HG02588 (cell line): ENCODE measurements around the gene ATP6V0C.

Source experiments
- ATAC-seq: cut with Tn5 transposase; IDR thresholded peaks from one replicate; pipeline ENCODE4 v1.9.1; 2021; ENCODE audit warnings: mild to moderate bottlenecking, moderate library complexity; ENCODE audit not compliant: unreplicated experiment

Gene ATP6V0C

DNA sequence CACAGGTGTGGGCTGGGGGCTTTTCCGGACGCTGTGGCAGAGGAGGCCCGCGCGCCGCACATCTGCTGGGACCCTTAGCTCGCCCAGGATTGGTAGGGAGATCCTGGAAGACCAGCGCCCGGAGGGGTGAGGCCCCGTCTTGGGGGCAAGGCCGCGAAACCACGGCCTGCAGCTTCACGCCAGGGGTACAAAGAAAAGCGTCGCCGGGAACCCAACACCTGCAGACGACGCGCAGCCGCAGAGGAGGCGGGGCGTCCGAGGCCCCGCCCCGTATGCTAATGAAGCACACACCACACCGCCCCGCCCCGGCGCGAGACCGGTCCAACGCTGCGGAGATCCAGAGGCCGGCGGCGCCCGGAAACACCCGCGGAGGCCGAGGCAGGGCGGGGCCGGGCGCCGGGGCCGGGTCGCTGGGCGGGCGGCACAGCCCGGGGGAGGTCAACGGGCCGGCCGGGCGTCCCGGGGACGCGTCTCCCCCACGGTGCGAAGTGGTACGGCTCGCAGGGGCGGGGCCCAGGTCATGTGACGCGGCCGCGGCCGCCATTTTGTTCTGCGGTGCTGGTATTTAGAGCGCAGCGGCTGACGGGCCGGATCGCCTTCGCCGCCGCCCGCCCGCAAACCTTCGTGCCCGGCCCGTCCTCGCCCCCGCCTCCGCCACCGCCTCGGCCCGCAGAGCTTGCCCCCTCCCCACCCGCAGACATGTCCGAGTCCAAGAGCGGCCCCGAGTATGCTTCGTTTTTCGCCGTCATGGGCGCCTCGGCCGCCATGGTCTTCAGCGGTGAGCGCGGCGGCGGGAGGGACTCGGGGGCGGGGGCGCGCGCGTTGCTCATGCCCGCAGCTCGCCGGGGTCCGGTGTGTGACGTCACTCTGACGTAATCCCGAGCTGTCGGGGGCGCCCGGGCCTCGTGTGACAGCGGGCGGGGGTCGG lies at the start of gene ATP6V0C:
ATP6V0C (plus strand) TSS at position 548 of the 928 bp plus-strand sequence; CDS start at position 700, 152 bp downstream.
- peak; percentile 72 for ATAC-seq

DNA sequence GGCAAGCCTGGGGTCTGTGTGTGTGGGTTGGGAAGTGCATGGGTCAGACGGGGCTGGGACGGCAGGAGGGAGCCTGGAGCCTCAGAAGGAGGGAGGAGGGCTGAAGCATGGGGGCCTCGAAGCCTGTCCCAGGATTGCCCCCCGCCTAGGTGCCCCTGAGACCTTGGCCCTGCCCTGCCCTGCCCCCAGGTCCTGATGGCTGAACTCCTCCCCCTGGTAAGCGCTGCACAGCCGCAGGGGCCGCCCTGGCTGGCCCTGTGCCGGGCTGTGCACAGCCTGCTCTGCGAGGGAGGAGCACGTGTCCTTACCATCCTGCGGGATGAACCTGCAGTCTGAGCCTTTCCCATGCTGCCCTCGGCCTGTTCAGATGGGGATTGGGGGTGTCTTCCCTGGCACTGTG lies 49.4 kb upstream of the ATP6V0C start:
- ATAC-seq = no peak

DNA sequence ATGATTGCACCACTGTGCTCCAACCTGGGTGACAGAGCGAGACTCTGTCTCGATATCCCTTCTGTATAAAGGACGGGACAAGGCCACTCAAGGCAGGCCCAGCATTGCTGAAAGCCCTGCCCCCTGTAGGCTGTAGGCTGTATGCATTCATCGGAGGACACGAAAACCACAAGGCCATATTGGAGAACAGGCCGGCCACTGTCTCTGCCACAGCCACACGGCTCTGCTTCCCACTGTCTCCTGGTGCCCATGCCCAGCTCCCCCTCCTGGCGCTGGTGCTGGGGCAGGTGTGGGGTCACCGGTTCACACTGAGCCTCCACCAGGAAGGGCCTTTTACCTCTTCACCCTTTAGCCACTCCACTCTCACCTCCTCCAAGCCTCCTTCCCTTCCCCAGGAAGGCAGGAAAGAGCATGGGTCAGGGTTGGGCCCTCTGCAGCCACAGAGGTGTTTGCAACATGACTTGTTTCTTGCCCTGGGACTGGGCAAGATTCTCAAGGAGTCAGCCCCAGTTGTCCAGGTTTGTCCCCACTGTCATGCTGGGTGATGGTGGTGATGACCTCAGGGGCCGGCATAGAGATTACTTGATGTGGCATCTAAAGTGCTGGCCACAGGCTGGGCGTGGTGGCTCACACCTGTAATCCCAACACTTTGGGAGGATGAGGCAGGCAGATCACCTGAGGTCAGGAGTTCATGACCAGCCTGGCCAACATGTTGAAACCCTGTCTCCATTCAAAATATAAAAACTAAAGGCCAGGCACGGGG lies 47.9 kb upstream of the ATP6V0C start:
- no peak for ATAC-seq

DNA sequence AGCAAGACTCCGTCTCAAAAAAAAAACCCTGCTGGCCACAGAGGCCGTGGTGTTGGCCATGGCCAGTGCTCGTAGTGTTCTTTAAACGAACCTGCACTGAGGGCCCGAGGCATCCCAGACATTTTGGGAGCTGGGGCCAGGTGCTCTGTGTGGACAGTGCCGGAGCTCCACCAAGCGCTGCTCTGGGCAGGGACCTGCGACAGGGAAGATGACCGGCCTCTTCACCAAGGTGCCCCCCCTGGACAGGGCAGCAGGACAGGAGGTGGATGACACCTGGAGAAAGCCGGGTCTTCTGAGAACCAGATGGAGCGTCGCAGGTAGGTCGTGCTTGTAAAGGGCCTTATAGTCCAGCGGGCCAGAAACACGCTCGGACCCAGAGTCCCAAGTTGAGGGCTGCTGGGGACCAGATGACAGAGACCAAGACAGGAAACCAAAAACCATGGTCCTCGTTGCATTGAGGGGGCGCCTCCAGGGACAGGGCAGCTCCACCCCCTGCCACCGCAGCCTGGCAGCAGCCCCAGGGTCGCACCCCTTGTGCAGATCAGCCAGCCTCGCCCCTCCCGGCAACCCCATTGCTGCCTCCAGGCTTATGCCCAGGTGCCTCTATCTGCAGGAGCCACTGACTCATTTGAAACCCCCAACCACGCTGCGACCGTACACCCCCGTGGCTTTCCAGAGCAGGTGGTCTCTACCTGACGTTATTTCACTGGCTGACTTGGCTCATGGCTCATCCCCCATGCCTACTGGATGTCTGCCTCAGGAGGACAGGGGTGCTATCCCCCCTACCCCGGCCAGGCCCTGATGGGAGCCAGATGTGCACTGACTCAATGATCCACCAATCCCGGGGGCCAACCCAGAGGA lies 46.9 kb upstream of the ATP6V0C start:
- ATAC-seq = no peak

DNA sequence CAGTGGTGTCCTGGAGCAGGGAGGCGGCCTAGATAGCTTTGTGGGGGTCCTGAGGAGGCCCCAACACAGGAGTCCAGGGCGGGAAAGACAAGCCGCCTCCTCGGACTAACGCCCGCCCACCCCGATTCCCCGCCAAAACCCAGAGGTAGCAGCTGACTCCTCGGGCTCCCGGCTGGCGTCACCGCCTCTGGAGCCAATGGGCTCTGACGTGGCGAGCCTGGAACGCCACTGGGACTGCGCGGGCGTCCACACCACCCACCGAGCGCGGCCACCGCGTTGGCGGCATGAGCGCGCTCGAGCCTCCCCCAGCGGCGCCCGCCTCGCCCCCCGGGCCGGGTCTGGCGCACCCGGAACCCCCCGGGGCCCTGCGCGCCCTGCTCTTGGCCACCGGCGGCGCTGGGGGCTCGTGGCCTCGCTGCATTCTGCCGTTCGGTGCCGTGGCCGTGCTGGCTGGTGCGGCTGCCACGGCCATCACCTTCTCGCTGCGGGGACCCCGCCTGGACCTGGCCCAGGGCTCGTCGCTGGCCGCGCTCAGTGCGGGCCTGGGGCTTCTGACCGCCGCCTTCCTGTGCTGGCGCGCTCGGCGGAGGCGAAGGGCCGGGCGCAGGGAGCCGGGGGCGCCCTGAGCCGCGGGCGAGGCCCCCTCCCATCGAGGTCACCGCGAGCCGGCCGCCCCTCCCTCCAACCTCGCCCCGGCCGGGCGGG lies 46.1 kb upstream of the ATP6V0C start:
- ATAC-seq = no peak

DNA sequence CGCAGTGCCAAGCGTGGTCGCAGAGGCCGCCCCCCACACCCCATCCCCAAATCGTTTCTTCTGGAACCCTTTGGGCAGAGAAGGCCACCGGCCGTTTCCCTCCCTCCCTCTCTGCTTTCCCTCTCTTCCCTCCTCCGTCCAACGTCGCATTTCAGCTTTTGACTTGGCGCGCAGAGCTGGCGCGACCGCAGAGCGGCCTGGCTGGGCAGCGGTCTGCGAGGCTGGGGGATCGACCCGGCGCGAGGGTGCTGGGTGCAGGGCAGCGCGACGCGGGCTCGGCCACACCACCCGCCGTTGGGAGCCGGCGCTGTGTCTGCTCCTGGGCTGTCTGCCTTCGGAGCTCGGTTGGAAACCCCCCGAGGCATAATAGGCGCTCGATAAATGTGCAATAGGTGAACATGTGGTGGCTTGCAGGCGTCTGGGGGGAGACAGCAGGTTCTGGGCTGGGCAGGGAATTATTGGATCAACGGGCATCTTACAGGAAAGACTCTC lies 45.5 kb upstream of the ATP6V0C start:
- ATAC-seq = no peak

DNA sequence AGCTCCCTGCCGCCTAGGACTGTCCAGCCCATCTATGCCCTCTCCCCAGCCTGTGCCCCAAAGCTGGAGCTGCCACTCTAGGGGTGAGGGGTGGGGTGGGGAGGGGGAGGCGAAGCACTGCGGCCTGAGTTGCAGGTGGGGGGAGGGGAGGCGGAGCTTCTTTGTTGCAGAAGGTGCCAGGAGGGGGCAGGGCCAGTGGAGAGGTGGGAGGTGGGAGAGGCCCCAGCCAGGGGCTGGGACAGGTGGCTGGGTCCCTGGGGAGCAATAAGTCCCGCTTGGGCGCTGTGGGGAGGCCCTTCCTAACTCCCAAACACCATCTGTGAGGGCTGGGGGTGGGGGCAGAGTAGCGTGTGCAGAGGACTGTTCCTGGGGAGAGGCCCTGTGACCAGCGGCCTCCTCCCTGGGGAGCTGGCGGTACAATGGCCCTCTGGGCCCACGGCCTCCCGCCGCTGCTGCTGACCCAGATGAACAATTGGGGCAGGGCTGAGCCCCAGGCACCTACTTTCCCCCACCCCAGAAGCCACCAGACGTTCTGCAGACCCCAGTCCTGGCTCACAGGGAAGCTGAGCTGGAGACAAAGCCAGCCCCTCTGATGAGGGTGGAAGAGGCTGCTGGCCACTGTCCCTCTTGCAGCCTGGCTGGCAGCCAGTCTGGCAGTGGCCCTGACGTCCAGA lies 44.9 kb upstream of the ATP6V0C start:
- no peak for ATAC-seq

DNA sequence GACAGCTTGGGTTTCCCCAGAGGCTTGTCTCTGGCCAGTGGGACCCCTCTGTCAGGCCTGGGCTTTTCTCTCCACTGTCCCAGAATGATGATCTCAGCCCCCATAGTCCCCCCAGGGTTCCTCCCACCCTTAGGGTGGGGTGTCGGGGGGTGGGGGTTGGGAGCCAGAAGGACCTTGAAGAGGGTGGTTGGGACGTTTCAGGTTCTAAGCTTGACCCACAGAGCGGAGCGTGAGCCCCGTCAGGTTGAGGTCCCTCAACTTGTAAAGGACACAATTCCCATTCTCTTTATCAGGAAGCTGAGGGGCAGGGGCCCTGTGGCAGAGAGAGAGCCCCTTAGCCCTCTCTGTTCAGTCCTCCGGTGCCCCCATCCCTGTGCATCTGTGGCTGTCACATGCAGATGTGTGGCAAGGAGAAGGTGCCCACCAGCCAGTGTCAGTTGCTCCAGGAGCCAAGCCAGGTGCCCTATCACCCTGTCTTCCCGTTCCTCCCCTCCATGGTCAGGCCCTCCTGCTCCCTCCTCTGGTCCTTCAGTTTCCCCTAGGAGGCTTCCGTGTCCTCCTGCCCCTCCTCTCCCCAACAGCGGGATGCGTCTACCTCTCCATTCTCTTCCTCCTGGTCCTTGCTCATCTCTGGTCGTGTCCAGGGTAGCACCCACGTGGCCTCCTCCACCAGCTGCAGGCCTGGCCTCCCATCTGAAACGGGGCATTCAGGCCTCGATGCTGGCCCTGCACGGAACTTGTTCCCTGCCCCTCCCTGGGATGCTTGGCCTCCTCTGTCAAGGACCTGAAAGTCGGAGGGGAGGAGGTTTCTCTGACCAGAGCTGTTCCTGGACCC lies 44.1 kb upstream of the ATP6V0C start:
- ATAC-seq = no peak

DNA sequence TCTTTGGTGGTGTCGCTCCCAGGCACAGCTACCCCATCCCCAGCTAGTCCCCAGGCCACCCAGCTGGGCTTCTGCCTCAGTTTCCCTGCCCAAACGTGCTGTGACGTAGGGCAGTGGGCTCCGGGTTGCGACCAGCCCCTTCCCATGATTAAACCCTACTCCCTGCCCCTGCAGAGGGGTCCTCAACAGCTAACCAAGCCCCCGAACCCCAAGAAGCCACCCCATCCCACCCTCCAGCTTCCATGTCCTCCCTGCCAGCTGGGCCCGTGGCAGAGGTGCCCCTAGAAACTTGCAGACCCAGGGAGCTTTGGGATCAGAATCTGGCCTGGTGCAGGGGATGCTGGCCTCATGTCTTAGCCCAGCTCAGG lies 43.5 kb upstream of the ATP6V0C start:
- ATAC-seq = no peak

DNA sequence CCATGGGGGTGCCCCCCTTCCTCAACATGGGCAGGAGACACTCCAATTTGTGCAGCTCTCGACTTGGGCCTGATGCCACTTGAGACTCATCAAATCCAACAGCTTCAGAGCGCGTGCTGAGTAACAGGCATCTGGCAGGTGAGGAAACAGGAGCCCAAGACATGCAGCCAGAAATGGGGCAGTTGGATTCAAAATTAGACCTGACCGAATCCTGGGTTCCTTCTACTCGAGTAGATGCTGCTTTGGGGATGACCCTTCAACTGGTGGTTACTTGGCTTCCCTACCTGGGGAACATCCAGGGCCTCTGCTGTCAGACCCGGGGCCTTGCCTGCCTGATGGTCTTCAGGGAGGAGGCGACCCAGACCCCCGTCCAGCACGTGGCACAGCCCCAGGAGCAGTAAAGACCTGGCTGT lies 43.1 kb upstream of the ATP6V0C start:
- ATAC-seq = no peak

DNA sequence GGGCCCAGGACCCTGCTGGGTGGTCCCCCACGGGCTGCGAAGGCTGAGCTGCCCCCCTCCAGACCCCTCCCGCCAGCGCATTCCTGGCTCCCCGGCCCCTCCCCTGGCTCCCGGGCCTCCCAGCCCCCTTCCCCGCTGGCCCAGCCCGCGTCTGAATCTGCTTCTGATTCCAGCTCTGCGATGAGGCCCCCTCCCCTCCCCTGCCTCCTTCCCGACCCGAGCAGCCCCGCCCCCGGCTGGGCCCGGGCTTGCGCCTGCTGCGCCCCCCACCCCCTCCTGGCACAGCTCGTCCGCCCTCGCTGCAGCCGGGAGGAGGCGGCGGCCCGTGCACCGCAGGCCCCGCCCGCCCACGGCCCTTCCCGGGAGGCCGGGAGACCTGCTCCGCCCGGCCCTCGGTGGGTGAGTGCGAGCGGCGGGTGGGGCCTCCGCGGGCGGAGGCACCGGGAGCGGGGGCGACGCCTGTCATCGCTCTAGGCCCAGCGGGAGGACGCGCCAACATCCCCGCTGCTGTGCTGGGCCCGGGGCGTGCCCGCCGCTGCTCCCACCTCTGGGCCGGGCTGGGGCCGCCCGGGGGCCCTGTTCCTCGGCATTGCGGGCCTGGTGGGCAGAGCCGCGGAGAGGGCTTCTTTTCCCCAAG lies 42.6 kb upstream of the ATP6V0C start, which contains the start of gene NTN3:
NTN3 (plus strand) TSS at position 282 of the 637 bp plus-strand sequence. CDS start 405 bp downstream, outside the sequence.
- no peak for ATAC-seq

DNA sequence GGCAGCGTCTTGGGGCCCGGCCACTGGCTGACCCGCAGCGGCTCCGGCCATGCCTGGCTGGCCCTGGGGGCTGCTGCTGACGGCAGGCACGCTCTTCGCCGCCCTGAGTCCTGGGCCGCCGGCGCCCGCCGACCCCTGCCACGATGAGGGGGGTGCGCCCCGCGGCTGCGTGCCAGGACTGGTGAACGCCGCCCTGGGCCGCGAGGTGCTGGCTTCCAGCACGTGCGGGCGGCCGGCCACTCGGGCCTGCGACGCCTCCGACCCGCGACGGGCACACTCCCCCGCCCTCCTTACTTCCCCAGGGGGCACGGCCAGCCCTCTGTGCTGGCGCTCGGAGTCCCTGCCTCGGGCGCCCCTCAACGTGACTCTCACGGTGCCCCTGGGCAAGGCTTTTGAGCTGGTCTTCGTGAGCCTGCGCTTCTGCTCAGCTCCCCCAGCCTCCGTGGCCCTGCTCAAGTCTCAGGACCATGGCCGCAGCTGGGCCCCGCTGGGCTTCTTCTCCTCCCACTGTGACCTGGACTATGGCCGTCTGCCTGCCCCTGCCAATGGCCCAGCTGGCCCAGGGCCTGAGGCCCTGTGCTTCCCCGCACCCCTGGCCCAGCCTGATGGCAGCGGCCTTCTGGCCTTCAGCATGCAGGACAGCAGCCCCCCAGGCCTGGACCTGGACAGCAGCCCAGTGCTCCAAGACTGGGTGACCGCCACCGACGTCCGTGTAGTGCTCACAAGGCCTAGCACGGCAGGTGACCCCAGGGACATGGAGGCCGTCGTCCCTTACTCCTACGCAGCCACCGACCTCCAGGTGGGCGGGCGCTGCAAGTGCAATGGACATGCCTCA lies 41.9 kb upstream of the ATP6V0C start:
- no peak for ATAC-seq

DNA sequence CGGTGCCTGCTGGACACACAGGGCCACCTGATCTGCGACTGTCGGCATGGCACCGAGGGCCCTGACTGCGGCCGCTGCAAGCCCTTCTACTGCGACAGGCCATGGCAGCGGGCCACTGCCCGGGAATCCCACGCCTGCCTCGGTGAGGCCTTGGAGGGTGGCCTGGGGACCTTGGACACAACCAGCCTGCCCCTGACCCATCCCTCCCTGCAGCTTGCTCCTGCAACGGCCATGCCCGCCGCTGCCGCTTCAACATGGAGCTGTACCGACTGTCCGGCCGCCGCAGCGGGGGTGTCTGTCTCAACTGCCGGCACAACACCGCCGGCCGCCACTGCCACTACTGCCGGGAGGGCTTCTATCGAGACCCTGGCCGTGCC lies 41.3 kb upstream of the ATP6V0C start:
- ATAC-seq = no peak

DNA sequence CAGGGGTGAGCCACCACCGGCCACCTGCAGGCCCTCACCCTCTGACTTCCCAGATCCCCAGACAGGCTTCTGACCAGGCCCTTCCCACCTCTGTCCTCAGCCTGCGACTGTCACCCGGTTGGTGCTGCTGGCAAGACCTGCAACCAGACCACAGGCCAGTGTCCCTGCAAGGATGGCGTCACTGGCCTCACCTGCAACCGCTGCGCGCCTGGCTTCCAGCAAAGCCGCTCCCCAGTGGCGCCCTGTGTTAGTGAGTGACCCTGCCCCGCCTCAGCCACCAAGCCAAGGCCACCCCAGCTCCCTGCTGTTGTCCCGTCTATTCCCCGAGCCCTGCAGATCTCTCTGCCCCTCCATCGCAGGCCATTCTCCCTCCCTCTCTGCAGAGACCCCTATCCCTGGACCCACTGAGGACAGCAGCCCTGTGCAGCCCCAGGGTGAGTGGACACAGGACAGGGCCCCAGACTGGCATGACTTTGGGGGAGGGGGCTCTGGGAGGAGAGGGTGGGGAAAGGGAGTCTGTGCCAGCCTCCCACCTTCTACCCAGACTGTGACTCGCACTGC lies 40.8 kb upstream of the ATP6V0C start:
- no peak for ATAC-seq

DNA sequence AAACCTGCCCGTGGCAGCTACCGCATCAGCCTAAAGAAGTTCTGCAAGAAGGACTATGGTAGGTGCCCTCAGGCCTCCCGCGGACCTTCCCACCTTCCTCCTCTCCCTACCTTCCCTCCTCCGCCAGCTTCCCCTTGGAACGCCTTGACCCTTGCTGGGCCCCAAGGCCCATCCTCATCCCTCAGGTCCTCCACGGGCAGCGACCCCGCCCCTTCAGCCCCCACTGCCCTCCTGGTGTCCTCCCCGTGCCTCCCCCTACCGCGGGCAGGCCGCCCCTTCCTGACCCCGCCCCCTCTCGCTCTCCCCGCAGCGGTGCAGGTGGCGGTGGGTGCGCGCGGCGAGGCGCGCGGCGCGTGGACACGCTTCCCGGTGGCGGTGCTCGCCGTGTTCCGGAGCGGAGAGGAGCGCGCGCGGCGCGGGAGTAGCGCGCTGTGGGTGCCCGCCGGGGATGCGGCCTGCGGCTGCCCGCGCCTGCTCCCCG lies 40.3 kb upstream of the ATP6V0C start:
- no peak for ATAC-seq

DNA sequence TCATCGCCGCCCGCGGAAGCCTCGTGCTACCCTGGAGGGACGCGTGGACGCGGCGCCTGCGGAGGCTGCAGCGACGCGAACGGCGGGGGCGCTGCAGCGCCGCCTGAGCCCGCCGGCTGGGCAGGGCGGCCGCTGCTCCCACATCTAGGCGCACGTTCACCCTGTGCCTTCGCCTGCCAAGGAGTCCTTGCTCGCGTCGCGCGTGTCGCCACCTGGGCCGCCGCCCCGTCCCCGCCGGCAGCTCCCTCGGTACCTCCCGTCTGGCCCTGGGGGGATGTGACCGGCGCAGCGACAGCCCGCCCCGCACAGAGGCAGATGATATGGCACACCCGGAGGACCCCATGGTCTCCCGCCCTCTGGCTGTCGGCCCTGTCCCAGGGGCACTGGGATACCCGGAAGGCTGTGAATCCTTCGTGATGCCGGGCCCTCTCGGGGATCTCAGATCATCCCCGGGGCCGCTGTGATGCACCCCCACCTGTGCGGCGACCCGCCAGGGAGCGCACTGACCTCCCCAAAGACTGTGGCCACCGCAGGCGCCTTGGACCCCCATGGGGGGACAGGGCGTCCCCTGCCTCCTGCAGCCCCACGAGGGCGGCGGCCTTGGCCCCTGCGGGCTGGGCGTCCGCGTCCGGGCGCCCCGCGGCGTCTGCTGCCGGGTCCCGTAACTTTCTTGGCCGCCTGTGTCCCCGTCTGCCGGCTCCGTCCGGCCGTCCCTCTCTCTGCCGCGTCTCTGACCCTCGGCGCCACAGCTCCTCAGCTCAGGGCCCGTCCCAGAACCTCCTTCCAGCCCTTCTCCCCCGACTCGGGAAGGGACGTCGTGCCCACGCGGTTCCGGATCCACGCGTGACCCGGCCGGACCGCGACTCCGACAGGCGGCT lies 39.5 kb upstream of the ATP6V0C start:
- ATAC-seq = peak; percentile 19
